WERI-Rb-1 (cell line): ENCODE data around the gene MAPK1IP1L.

Source experiments
- DNase-seq: peaks from one replicate; pipeline ENCODE4 v3.0.0-alpha.2; 2020
- H3K27ac ChIP-seq: fragments of 250-450 bp; sonication (Bioruptor Pico); 2 replicates; pipeline ENCODE4 v1.5.1; 2020; ENCODE audit warnings: mild to moderate bottlenecking, moderate library complexity
- H3K27me3 ChIP-seq: fragments of 250-450 bp; sonication (Bioruptor Pico); 2 replicates; pipeline ENCODE4 v1.5.1; 2021; ENCODE audit warnings: mild to moderate bottlenecking, low read depth, moderate library complexity; ENCODE audit not compliant: insufficient read depth, severe bottlenecking
- H3K36me3 ChIP-seq: fragments of 250-450 bp; sonication (Bioruptor Pico); 2 replicates; pipeline ENCODE4 v1.5.1; 2020; ENCODE audit warnings: mild to moderate bottlenecking, moderate library complexity
- H3K4me3 ChIP-seq: 2 replicates; pipeline ENCODE4 v1.5.1; 2011; ENCODE audit warnings: low read depth, mild to moderate bottlenecking, control low read depth, low read length
- H3K9me3 ChIP-seq: fragments of 250-450 bp; sonication (Bioruptor Pico); 2 replicates; pipeline ENCODE4 v1.5.1; 2021; ENCODE audit warnings: mild to moderate bottlenecking, moderate library complexity; ENCODE audit not compliant: severe bottlenecking
- CTCF ChIP-seq: IDR thresholded peaks from 2 replicates; pipeline ENCODE4 v1.5.1; 2011; ENCODE audit warnings: low read depth, mild to moderate bottlenecking, control low read depth, inconsistent platforms, low read length

MAPK1IP1L gene

GRCh38 chr14:55038708-55039107, 12.7 kb upstream of the MAPK1IP1L start:
- H3K27ac ChIP-seq, result no peak overlapping the region
- no peak for TF ChIP-seq CTCF
- H3K9me3 ChIP-seq, result no peaks in the 10 kb centered on the region
- H3K27me3 ChIP-seq, result no peaks in the 10 kb centered on the region
- no peak for DNase-seq
- H3K36me3 ChIP-seq, result peaks cover 45% of the 10 kb centered on the region
- no peak overlapping the region for H3K4me3 ChIP-seq

- DNase-seq, result no peak
- Histone ChIP-seq H3K9me3 (no peaks in the 10 kb centered on the region), H3K4me3 (no peak overlapping the region), H3K27ac (no peak overlapping the region), H3K27me3 (no peaks in the 10 kb centered on the region), H3K36me3 (peaks cover 37% of the 10 kb centered on the region)
- no peak for TF ChIP-seq CTCF
Observed at GRCh38 chr14:55043528-55043927, 7.9 kb upstream of the MAPK1IP1L start.

GRCh38 chr14:55045087-55045486, 6.4 kb upstream of the MAPK1IP1L start:
- Histone ChIP-seq H3K9me3 (no peaks in the 10 kb centered on the region), H3K27me3 (no peaks in the 10 kb centered on the region), H3K4me3 (no peak overlapping the region), H3K27ac (no peak overlapping the region), H3K36me3 (peaks cover 32% of the 10 kb centered on the region)
- no peak for DNase-seq
- TF ChIP-seq CTCF, result no peak

GRCh38 chr14:55047301-55048053, 4.0 kb upstream of the MAPK1IP1L start:
- Histone ChIP-seq H3K36me3 (peaks cover 32% of the 10 kb centered on the region), H3K27me3 (no peaks in the 10 kb centered on the region), H3K9me3 (no peaks in the 10 kb centered on the region), H3K4me3 (no peak overlapping the region), H3K27ac (no peak overlapping the region)
- no peak for TF ChIP-seq CTCF
- no peak for DNase-seq

- H3K4me3 ChIP-seq, result no peak overlapping the region
- H3K27ac ChIP-seq, result no peak overlapping the region
- no peak for TF ChIP-seq CTCF
- H3K36me3 ChIP-seq, result peaks cover 33% of the 10 kb centered on the region
- H3K9me3 ChIP-seq, result no peaks in the 10 kb centered on the region
- no peak for DNase-seq
- no peaks in the 10 kb centered on the region for H3K27me3 ChIP-seq
Observed at GRCh38 chr14:55048900-55049436, 2.5 kb upstream of the MAPK1IP1L start.

- peak overlapping the region; percentile 99 for H3K27ac ChIP-seq
- no peaks in the 10 kb centered on the region for H3K9me3 ChIP-seq
- peaks cover 39% of the 10 kb centered on the region for H3K36me3 ChIP-seq
- H3K27me3 ChIP-seq, result no peaks in the 10 kb centered on the region
- H3K4me3 ChIP-seq, result peak overlapping the region; percentile 77
- no peak for TF ChIP-seq CTCF
- no peak for DNase-seq
Observed at GRCh38 chr14:55051165-55051422, 353 bp upstream of the MAPK1IP1L start.
